CD4-positive, alpha-beta T cell treated with Interleukin-12 subunit alpha and Interleukin-12 subunit beta, for 1 hour (primary cell): ENCODE data around the gene CTSE.

Experiments used
- DNase-seq: peaks from one replicate; pipeline ENCODE4 v3.0.0-alpha.2; 2020

CTSE gene

GRCh38 chr1:205967554-205968335, 56.0 kb downstream of the CTSE start:
- no peak for DNase-seq

GRCh38 chr1:205965036-205965884, 58.4 kb downstream of the CTSE start:
- no peak for DNase-seq

GRCh38 chr1:205963352-205964155, 60.1 kb downstream of the CTSE start:
- DNase-seq, result no peak

- DNase-seq, result no peak
These were observed 60.9 kb downstream of the CTSE start for GRCh38 chr1:205962821-205963221.

- DNase-seq, result no peak
These were observed 61.5 kb downstream of the CTSE start for GRCh38 chr1:205961991-205962820.

- DNase-seq, result no peak
These were observed 62.3 kb downstream of the CTSE start for GRCh38 chr1:205961405-205961804.

- no peak for DNase-seq
These were observed 63.9 kb downstream of the CTSE start for GRCh38 chr1:205959789-205960188.
